Hematopoietic multipotent progenitor cell treated with erythropoietin and hydrocortisone succinate and interleukin-3 and kit ligand, for 15 days (in vitro differentiated cells): ENCODE results near the gene LGALS1.

Source experiments
- DNase-seq: peaks from one replicate; pipeline ENCODE4 v3.0.0-alpha.2; 2015; ENCODE audit warnings: low spot score

LGALS1 gene

GRCh38 chr22:37674951-37675929, at the start of gene LGALS1:
Gene LGALS1 (plus strand): TSS chr22:37675636. CDS start chr22:37675703, 67 bp downstream.
- peak; percentile 36 for DNase-seq

- DNase-seq, result no peak
These were observed 49.7 kb upstream of the LGALS1 start for GRCh38 chr22:37625737-37626136.

- no peak for DNase-seq
These were observed 49.3 kb upstream of the LGALS1 start for GRCh38 chr22:37626144-37626543.

- no peak for DNase-seq
These were observed 48.8 kb upstream of the LGALS1 start for GRCh38 chr22:37626556-37627075.

- no peak for DNase-seq
These were observed 48.3 kb upstream of the LGALS1 start for GRCh38 chr22:37627121-37627520.

GRCh38 chr22:37627545-37627944, 47.9 kb upstream of the LGALS1 start:
- no peak for DNase-seq

- no peak for DNase-seq
These were observed 46.6 kb upstream of the LGALS1 start for GRCh38 chr22:37628830-37629229.

GRCh38 chr22:37629928-37630327, 45.5 kb upstream of the LGALS1 start:
- DNase-seq, result no peak

- no peak for DNase-seq
These were observed 44.5 kb upstream of the LGALS1 start for GRCh38 chr22:37630839-37631435.

- no peak for DNase-seq
These were observed 43.8 kb upstream of the LGALS1 start for GRCh38 chr22:37631448-37632173.

GRCh38 chr22:37632174-37633088, 43.0 kb upstream of the LGALS1 start:
- no peak for DNase-seq

GRCh38 chr22:37633089-37633624, 42.3 kb upstream of the LGALS1 start:
- DNase-seq, result no peak

- no peak for DNase-seq
These were observed 41.6 kb upstream of the LGALS1 start for GRCh38 chr22:37633625-37634416.

- no peak for DNase-seq
These were observed 41.0 kb upstream of the LGALS1 start for GRCh38 chr22:37634417-37634924.

- no peak for DNase-seq
These were observed 40.3 kb upstream of the LGALS1 start for GRCh38 chr22:37635157-37635556.

GRCh38 chr22:37636186-37636948, 39.1 kb upstream of the LGALS1 start:
- DNase-seq, result no peak

- DNase-seq, result no peak
These were observed 38.5 kb upstream of the LGALS1 start for GRCh38 chr22:37636949-37637273.

- peak; percentile 53 for DNase-seq
These were observed 36.9 kb upstream of the LGALS1 start for GRCh38 chr22:37638391-37639069.
